GM12878 (cell line): ENCODE measurements around the gene SRPK2. TPM values are rescaled to one million over a fixed set of nuclear protein-coding genes. Genes with fewer than 3 reads are reported as not detected.

ENCODE experiments used
- ATAC-seq: fragments of 200-7000 bp; cut with Tn5 transposase; 3 replicates; pipeline ENCODE4 v1.9.1; 2020; ENCODE audit warnings: mild to moderate bottlenecking, moderate library complexity
- BruUV-seq: library from RNA; stranded (reverse); fragments of 400-500 nt; replicated peaks from 2 replicates; lab custom pipeline; 2021; lab: Mats Ljungman, UMichigan
- CTCF ChIA-PET: fragments of 300-600 bp; sonication (Branson Sonifier 250); formaldehyde crosslinking; extraction: SDS; loops from one replicate; lab custom pipeline; 2021; ENCODE audit warnings: inconsistent platforms; lab: Yijun Ruan, JAX
- POLR2A ChIA-PET: fragments of 350-600 bp; formaldehyde crosslinking; extraction: SDS; loops from one replicate; lab custom pipeline; 2021; ENCODE audit warnings: inconsistent platforms; lab: Charles Lee
- RAD21 ChIA-PET: fragments of 300-600 bp; sonication (Branson Sonifier 250); formaldehyde crosslinking; loops from one replicate; lab custom pipeline; 2023; ENCODE audit warnings: antibody characterized with exemption; ENCODE audit not compliant: unreplicated experiment; lab: Charles Lee
- SMC1A ChIA-PET: fragments of 300-600 bp; sonication (Branson Sonifier 250); formaldehyde crosslinking; loops from one replicate; lab custom pipeline; 2023; ENCODE audit not compliant: unreplicated experiment, uncharacterized antibody; lab: Charles Lee
- DNase-seq: peaks from one replicate; pipeline ENCODE4 v3.0.0-alpha.2; 2011; ENCODE audit warnings: low read depth, low spot score
- FAIRE-seq: peaks from 3 replicates; lab custom pipeline; 2011; peaks lifted over from hg19 to GRCh38; lab: Jason Lieb, UNC
- H2AFZ ChIP-seq: 2 replicates; pipeline ENCODE4 v1.6.0; 2011; ENCODE audit warnings: low read depth, low read length, control low read depth; ENCODE audit not compliant: control insufficient read depth
- H3K27ac ChIP-seq: 2 replicates; pipeline ENCODE4 v1.5.1; 2011; ENCODE audit warnings: control low read depth; ENCODE audit not compliant: control insufficient read depth, insufficient read depth
- H3K27me3 ChIP-seq, 2 experiments: replicated peaks in 1 of 2; 2 replicates each; pipeline versions ENCODE4 v1.6.0 to v1.6.1; 2011; ENCODE audit warnings: low read length in 1 of 2; ENCODE audit not compliant: control insufficient read depth in 2 of 2, insufficient read depth in 2 of 2
- H3K36me3 ChIP-seq, 2 experiments: 2 replicates each; pipeline ENCODE4 v1.5.1; 2011; ENCODE audit warnings: low read length in 1 of 2; ENCODE audit not compliant: control insufficient read depth in 2 of 2, insufficient read depth in 2 of 2
- H3K4me1 ChIP-seq: 2 replicates; pipeline ENCODE4 v1.6.1; 2011; ENCODE audit warnings: mild to moderate bottlenecking, low read length, moderate library complexity, mixed read lengths; ENCODE audit not compliant: control insufficient read depth, insufficient read depth
- H3K4me2 ChIP-seq: 2 replicates; pipeline ENCODE4 v1.6.0; 2011; ENCODE audit warnings: control low read depth; ENCODE audit not compliant: control insufficient read depth, insufficient read depth
- H3K4me3 ChIP-seq: fragments of 200-600 bp; sonication (generic); 2 replicates; pipeline ENCODE4 v1.5.1; 2016
- H3K79me2 ChIP-seq: 2 replicates; pipeline ENCODE4 v1.6.0; 2011; ENCODE audit warnings: low read length; ENCODE audit not compliant: control insufficient read depth, insufficient read depth
- H3K9ac ChIP-seq: 2 replicates; pipeline ENCODE4 v1.8.0; 2011; ENCODE audit warnings: low read length, control low read depth, mixed read lengths; ENCODE audit not compliant: control insufficient read depth, insufficient read depth
- H3K9me3 ChIP-seq: replicated peaks from 3 replicates; pipeline ENCODE4 v1.5.1; 2011; ENCODE audit warnings: mild to moderate bottlenecking, low read length; ENCODE audit not compliant: control insufficient read depth, insufficient read depth
- H4K20me1 ChIP-seq: 2 replicates; pipeline ENCODE4 v1.6.0; 2011; ENCODE audit not compliant: control insufficient read depth, insufficient read depth
- BHLHE40 ChIP-seq, 2 experiments: fragments of 450-650 bp in 1 of 2; IDR thresholded peaks; 2 replicates each; pipeline ENCODE4 v1.6.1; 2011 to 2017; ENCODE audit warnings: low read depth in 2 of 2, borderline replicate concordance in 1 of 2, improper control_type of control experiment in 1 of 2, low read length in 1 of 2, mild to moderate bottlenecking in 1 of 2
- BRCA1 ChIP-seq: IDR thresholded peaks from 2 replicates; pipeline ENCODE4 v1.6.1; 2011; ENCODE audit warnings: low read depth, low read length, improper control_type of control experiment
- CHD1 ChIP-seq: IDR thresholded peaks from 2 replicates; pipeline ENCODE4 v1.6.1; 2012; ENCODE audit warnings: low read depth, low read length, improper control_type of control experiment
- DPF2 ChIP-seq: fragments of 450-650 bp; IDR thresholded peaks from 2 replicates; pipeline ENCODE4 v1.6.1; 2017; ENCODE audit warnings: mild to moderate bottlenecking
- FOXK2 ChIP-seq: fragments of 450-650 bp; IDR thresholded peaks from 2 replicates; pipeline ENCODE4 v1.6.1; 2017; ENCODE audit warnings: mild to moderate bottlenecking, moderate library complexity
- HDAC2 ChIP-seq: fragments of 200-600 bp; sonication (generic); IDR thresholded peaks from 2 replicates; pipeline ENCODE4 v1.6.1; 2017
- IKZF2 ChIP-seq, 2 experiments: fragments of 450-650 bp; IDR thresholded peaks; 2 replicates each; pipeline ENCODE4 v1.6.1; 2017; ENCODE audit warnings: mild to moderate bottlenecking in 2 of 2, moderate library complexity in 2 of 2
- JUND ChIP-seq: IDR thresholded peaks from 2 replicates; pipeline ENCODE4 v1.6.1; 2012; ENCODE audit warnings: low read depth, mild to moderate bottlenecking, low read length, improper control_type of control experiment, moderate library complexity
- LARP7 ChIP-seq: fragments of 450-650 bp; IDR thresholded peaks from 2 replicates; pipeline ENCODE4 v1.6.1; 2017; ENCODE audit warnings: mild to moderate bottlenecking
- MYC ChIP-seq: IDR thresholded peaks from 2 replicates; pipeline ENCODE4 v1.6.1; 2011; ENCODE audit warnings: mild to moderate bottlenecking, low read length, moderate library complexity, inconsistent platforms; ENCODE audit not compliant: insufficient read depth, insufficient replicate concordance, insufficient read length, severe bottlenecking
- NFYA ChIP-seq: IDR thresholded peaks from 2 replicates; pipeline ENCODE4 v1.6.1; 2011; ENCODE audit warnings: low read depth, mild to moderate bottlenecking, low read length, improper control_type of control experiment, borderline replicate concordance
- NFYB ChIP-seq: IDR thresholded peaks from 2 replicates; pipeline ENCODE4 v1.6.1; 2011; ENCODE audit warnings: low read depth, mild to moderate bottlenecking, low read length, improper control_type of control experiment, moderate library complexity; ENCODE audit not compliant: insufficient read depth
- NR2C1 ChIP-seq: fragments of 450-650 bp; IDR thresholded peaks from 2 replicates; pipeline ENCODE4 v1.6.1; 2017; ENCODE audit warnings: antibody characterized with exemption, mild to moderate bottlenecking, moderate library complexity
- POLR2A ChIP-seq: IDR thresholded peaks from 2 replicates; pipeline ENCODE4 v1.6.1; 2011; ENCODE audit warnings: low read depth, mild to moderate bottlenecking, low read length
- RELB ChIP-seq: fragments of 450-650 bp; IDR thresholded peaks from 2 replicates; pipeline ENCODE4 v1.6.1; 2017; ENCODE audit warnings: low read depth, mild to moderate bottlenecking, moderate library complexity
- REST ChIP-seq: IDR thresholded peaks from 2 replicates; pipeline ENCODE4 v1.6.1; 2012; ENCODE audit warnings: mild to moderate bottlenecking, low read depth, low read length
- SIX5 ChIP-seq: IDR thresholded peaks from 2 replicates; pipeline ENCODE4 v1.6.1; 2011; ENCODE audit warnings: mild to moderate bottlenecking, low read depth, low read length, moderate library complexity; ENCODE audit not compliant: severe bottlenecking
- SREBF1 ChIP-seq: IDR thresholded peaks from 2 replicates; pipeline ENCODE4 v1.6.1; 2012; ENCODE audit warnings: mild to moderate bottlenecking, low read length
- YY1 ChIP-seq: IDR thresholded peaks from 2 replicates; pipeline ENCODE4 v1.6.1; 2011; ENCODE audit warnings: low read depth, mild to moderate bottlenecking, low read length
- ZNF217 ChIP-seq: fragments of 450-650 bp; IDR thresholded peaks from 2 replicates; pipeline ENCODE4 v1.6.1; 2017; ENCODE audit warnings: antibody characterized with exemption, mild to moderate bottlenecking
- WGBS: methylation state at CpG from one replicate; pipeline ENCODE4 v1.1.6; 2016; ENCODE audit warnings: low lambda C conversion rate; ENCODE audit not compliant: insufficient replicate concordance, insufficient coverage; ENCODE audit errors: missing lambda C conversion rate; 5-methylcytosine and 5-hydroxymethylcytosine counted together
- in situ Hi-C: fragments of 300-500 bp; cut with MboI; formaldehyde crosslinking; loops from 9 replicates; pipeline ENCODE4 v1.14.3; 2018; ENCODE audit warnings: mixed read lengths
- intact Hi-C: fragments of 100-400 bp; cut with micrococcal nuclease; formaldehyde crosslinking; loops from one replicate; pipeline ENCODE4 v1.14.2; 2022; ENCODE audit not compliant: unreplicated experiment
- polyA plus RNA-seq, 11 experiments: library from polyadenylated mRNA; depleted of rRNA in 4 of 11; unstranded in 6 of 11; stranded (reverse) in 5 of 11; fragments of >200 nt; fragmentation: Nextera tagmentation in 4 of 11; fragmentation: Illumina TruSeq in 1 of 11; extraction: Ambion mirVana in 4 of 11; extraction: Trizol in 1 of 11; gene quantifications; 1 replicate in 1 of 11; 2 replicates in 10 of 11; pipeline versions ENCODE4 v1.2.1 to v1.2.3, GENCODE V29; 2011 to 2016; ENCODE audit warnings: inconsistent platforms in 2 of 11, missing spikeins in 2 of 11, low read depth in 1 of 11
- total RNA-seq, 4 experiments: library from RNA; depleted of rRNA in 3 of 4; stranded (reverse); fragments of >200 nt in 3 of 4; fragmentation: Illumina TruSeq in 1 of 4; extraction: Trizol in 1 of 4; gene quantifications; 2 replicates each; pipeline versions ENCODE4 v1.2.1 to v1.2.3, GENCODE V29; 2013 to 2021

SRPK2 gene
- total and polyA plus RNA-seq, 10 of the 15 experiments (the other 5 are each of a cell fraction or from before 2014, with no cell fraction given): 13.2 to 32.8 (median 24.5) TPM

GRCh38 chr7:105396566-105396965, 7.8 kb upstream of the SRPK2 start (continued):
- TF ChIP-seq IKZF2 (IDR thresholded peaks at IDR 0.05): no peak

- ChIA-PET SMC1A (interaction anchor here (1.0 kb wide), 1 partner anchor 411 kb away, joined by 3 read pairs; no protein-coding TSS in a partner anchor), CTCF (interaction anchor here (0.6 kb wide), 1 partner anchor 45 kb away, joined by 3 read pairs; no protein-coding TSS in a partner anchor), RAD21 (no interaction called here), POLR2A (no interaction called here)
- ATAC-seq (no peak), DNase-seq (no peak), FAIRE-seq (no peak)
- H3K4me3 ChIP-seq: no peak overlapping the region
- intact Hi-C loops: no loop called here
- no peaks in the 10 kb centered on the region for H4K20me1 ChIP-seq
- no peak overlapping the region for H2AFZ ChIP-seq
- H3K9ac ChIP-seq: no peak overlapping the region
- H3K4me1 ChIP-seq: 0 out of 2 replicates have a peak, but pooled peaks cover 3% of the 10 kb centered on the region
- no peaks in the 10 kb centered on the region for H3K36me3 ChIP-seq
- H3K9me3 ChIP-seq: no peaks in the 10 kb centered on the region
- H3K79me2 ChIP-seq: peaks cover 13% of the 10 kb centered on the region
- WGBS: 95% methylated on average over 5 of the region's 5 CpGs
- in situ Hi-C loops: no loop called here
- H3K27me3 ChIP-seq: no peaks in the 10 kb centered on the region
- no TSS peak for BruUV-seq
- no peak overlapping the region for H3K27ac ChIP-seq
- H3K4me2 ChIP-seq: no peak overlapping the region
- TF ChIP-seq SIX5 (no peak), ZNF217 (no peak), SREBF1 (no peak), NR2C1 (no peak), CHD1 (no peak), POLR2A (no peak), NFYB (no peak), MYC (no peak), NFYA (no peak), DPF2 (no peak), BHLHE40 (IDR thresholded peaks at IDR 0.05; ENCODE audit: borderline replicate concordance in 1 of 2, low read depth in 2 of 2, low read length in 1 of 2) (no peak), JUND (no peak), REST (no peak), BRCA1 (no peak), HDAC2 (no peak), RELB (no peak), LARP7 (no peak), FOXK2 (no peak), YY1 (no peak)
Observed at GRCh38 chr7:105391429-105391828, 2.7 kb upstream of the SRPK2 start.
